NCI-H82 (cell line): ENCODE data around the gene EPS8.
A peak's percentile ranks its signal among the peaks of the same experiment; 100 is the strongest.
"Not testable (repeated sequence)": the region's sequence is repeated elsewhere in the genome, so short reads cannot be mapped to it uniquely, and the experiment has no call there.

ENCODE experiments used
- DNase-seq: peaks from one replicate; lab custom pipeline; 2025; lab: John Stamatoyannopoulos, UW

Gene EPS8

GRCh38 chr12:15756822-15757221 is 32.4 kb downstream of the EPS8 start:
- no peak for DNase-seq

DNA sequence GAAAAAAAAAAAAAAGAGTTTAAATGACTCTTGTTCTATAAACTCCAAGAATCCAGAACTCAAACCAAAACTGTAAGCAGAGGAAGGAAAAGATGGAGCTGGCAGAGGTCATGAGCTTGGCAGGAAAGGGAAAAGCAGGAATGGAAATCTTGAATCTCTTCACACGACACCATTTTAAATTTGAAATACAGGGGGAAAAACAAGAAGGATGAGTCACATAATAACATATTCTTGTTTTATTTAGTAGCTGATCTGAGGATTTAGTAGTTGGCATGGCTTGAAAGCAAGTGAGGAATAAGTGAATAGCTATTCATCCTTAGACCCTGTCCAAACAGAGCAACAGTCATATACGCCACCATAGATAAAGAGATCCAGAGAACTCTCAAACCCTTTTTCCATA is 35.0 kb downstream of the EPS8 start:
- DNase-seq = no peak

DNA sequence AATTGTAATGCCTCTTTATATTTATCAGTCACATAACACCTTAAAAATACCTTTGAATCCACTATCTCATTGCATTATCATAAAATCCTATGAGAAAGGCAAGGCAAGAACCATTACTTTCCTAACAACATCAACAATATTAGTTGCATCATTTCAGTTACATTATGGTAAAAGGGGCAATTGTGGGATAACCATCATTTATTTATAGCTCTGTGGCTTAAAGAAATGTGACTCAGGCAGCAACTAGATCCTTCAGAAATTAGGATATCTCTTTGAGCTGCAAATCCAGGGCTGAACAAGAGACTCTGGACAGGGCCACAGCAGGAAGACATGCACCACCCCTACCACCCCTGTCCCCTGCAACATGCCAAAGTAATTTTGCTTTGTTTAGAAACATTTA is 36.4 kb downstream of the EPS8 start:
- no peak for DNase-seq

- no peak for DNase-seq
These were observed 37.4 kb downstream of the EPS8 start for GRCh38 chr12:15751741-15752140.

DNA sequence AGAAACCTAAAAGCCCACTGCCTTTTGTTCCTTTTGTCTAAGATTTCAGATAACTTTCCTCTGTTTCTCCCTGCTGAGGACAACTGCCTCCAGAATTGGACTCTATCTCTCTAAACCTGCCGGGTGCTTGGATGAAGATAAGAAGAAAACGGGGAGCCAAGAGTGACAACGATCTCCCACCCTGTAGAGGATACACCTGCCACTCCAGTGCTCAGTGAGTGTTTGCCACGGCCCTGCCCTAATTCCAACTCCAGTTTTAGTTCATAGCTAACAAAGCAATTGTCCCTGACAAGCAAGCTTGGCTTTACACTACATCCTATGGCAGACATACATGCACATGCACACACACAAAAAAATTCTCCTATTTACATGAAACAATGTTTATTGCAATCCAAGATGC is 39.3 kb downstream of the EPS8 start:
- no peak for DNase-seq

- not testable (repeated sequence) for DNase-seq
These were observed 47.3 kb downstream of the EPS8 start for GRCh38 chr12:15741870-15742269.

DNA sequence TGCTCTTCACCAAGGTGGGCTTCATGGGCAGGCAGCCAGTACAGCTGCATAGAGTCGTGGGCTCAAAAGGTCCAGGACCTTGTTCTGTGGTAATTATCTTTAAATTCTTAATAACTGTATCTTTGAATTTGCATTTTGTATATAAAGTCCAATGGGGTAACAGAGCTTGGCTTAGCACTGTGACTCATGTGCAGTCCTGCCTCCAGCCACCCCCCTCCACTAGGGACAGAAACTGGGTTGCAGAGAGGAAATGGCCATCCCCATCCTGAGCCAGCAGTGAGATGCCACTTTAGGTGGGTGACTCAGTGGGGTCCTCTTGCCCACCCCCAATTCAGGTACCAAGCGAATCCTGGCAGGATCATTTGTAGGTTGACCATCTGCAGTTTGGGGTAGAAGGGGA is 48.1 kb downstream of the EPS8 start:
- no peak for DNase-seq

- DNase-seq = not testable (repeated sequence)
These were observed 48.8 kb downstream of the EPS8 start for GRCh38 chr12:15740389-15740788.

GRCh38 chr12:15738438-15739015 is 50.7 kb downstream of the EPS8 start:
- no peak for DNase-seq

DNA sequence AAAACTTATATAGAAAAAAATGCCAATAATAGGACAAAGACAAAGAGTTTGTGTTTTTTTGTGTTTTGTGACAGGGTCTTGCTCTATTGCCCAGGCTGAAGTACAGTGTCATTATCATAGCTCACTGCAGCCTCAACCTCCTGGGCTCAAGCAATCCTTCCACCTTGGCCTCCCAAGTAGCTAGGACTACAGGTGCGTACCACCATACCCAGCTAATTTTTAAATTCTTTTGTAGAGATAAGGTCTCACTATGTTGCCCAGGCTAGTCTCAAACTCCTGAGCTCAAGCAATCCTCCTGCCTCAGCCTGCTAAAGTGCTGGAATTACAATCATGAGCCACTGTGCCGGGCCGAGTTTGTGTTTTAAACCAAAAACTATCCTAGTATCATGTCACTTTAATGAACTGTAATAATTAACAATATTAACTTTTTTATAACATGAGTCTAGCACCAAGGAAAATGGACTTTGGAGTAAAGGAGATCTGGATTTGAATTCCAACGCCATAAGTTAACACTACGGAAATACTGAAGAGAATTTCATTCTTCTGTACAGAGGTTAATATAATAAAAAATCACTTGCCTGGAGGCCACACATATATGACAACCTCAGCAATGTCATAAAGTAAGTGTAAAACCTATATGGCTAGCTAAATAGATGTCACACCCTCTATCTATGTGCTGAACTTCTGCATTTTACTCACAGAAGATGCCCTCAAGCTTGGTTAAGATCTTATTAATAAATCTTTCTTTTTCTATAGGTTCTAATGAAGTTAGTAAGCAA is 53.2 kb downstream of the EPS8 start:
- DNase-seq = no peak

DNA sequence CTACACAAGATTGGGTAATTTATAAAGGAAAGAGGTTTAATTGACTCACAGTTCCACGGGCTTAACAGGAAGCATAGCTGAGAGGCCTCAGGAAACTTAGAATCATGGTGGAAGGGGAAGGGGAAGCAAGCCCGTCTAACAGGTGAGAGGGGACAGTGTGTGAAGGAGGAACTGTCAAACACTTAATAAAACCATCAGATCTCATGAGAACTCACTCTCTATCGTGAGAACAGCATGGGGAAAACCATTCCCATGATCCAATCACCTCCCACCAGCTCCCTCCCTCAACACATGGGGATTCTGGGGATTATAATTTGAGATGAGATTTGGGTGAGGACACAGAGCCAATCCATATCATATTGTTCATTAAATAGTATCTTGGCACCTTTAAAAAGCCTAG is 56.1 kb downstream of the EPS8 start:
- no peak for DNase-seq

GRCh38 chr12:15732341-15733061 is 56.7 kb downstream of the EPS8 start:
- no peak for DNase-seq

DNA sequence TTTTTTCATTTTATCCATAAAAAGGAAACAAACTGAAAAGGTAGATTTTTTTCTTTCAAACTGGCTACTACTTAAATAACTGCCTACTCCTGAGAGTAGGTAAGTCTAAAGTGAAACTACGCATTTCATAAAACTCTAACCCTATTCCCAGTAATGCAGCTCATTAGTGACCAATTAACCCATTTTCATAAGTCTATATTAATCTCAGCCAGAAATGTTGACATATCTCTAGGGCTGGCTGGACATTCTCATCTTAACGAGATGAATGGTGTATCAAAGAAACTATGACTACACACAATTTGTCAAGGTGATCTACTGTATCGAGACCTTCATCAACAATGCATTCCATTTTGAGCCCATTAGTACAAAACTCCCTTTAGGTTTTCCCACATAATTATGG is 57.2 kb downstream of the EPS8 start:
- DNase-seq = no peak

DNA sequence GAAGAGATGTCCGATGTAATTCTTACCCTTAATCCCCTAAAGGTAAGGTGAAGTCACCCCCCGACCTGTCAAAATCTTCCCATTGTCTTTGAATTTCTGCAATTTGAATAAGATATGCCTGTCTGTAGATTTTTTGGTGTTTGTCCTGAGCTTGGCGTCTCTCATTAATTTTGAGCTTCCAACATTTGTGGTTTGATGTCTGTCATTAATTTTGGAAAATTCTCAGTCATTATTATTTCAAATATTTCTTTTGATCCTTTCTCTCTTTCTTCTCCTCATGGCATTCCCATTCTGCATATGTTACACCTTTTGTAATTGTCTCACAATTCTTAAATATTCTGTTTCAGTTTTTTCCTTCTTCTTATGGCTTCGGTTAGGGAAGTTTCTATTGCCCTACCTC is 60.1 kb downstream of the EPS8 start:
- DNase-seq = no peak

- peak; percentile 55 for DNase-seq
These were observed 61.0 kb downstream of the EPS8 start for GRCh38 chr12:15728118-15728598.

DNA sequence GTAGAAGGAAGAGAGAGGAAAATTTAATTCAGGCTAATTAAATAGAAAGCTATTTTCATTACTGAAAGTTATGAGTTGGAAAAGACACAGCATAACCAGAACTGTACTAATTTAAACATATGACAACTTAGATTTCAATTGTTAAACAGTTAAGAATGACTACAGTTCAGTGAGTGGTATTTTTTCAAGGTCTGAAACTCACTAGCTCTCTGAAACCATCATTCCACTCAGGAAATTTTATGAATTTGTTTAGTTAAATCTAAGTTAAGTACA is 62.4 kb downstream of the EPS8 start:
- DNase-seq = no peak

GRCh38 chr12:15726027-15726877 is 62.9 kb downstream of the EPS8 start:
- DNase-seq = peak; percentile 79

DNA sequence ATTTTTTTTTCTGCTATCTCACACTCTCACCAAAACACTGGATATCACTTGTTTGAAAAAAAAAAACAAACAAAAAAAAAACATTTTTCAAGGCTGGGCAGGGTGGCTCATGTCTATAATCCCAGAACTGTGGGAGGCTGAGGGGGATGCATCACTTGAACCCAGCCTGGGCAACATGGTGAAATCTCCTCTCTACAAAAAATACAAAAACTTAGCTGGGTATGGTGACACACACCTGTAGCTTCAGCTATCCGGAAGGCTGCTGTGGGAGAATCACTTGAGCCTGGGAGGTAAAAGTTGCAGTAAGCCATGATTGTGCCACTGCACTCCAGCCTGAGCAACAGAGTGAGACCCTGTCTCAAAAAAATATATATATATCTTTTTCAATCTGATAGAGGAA is 66.2 kb downstream of the EPS8 start:
- no peak for DNase-seq

DNA sequence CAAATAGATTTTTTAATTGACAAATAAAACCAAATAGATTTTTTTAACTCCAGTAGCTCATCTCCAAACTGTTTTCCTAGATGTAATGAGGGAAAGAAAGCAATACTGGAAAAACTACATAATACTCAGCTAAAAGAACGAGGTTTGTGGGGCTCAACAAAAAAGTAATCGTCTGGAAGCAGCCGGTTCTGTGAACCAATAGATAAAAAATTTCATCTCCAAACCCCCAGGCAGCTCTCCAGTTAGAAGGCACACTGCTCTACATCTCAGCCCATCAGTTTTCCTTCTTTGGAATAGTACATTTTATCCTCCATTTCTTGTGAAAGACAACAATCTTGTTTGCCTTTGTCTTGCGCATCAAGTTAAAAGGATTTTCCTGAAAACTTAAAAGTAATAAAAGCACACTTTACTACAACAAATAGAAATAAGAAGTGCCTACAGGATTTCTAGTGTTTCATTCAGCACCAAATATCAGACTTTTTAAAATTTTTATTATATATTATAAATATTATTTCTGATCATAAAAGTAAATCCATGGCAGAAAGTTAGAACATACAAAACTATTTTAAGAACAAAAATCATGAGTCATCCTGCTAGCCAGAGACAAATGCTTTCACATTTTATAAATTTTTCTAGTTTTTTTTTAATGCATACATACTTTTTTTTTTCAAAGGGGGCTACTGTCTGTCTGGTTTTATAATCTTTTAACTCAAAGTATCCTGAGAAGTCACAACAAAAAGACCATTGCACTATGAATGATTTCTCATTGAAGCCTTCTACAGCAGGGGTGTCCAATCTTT is 67.7 kb downstream of the EPS8 start:
- DNase-seq = no peak

DNA sequence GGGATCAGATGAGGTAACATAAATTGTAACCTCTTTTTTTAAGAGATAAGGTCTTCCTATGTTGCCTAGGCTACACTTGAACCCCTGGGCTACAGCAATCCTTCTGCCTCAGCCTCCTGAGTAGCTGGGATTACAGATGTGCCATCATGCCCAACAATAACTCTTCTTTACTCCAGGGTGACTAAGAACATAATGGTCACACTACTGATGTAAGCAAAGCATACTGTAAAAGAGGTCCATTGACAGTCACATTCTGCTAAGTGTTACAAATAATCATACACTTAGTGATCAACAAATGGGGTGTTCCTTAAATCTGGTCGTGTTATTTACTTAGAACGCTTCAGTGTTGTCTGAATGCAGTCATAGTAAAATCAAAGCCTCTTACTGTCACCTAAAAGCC is 68.9 kb downstream of the EPS8 start:
- peak; percentile 31 for DNase-seq

- DNase-seq = no peak
These were observed 70.0 kb downstream of the EPS8 start for GRCh38 chr12:15719230-15719629.
